GM18519 (cell line): Measurements from ENCODE around the gene GBX2.

Experiments
- ATAC-seq: cut with Tn5 transposase; IDR thresholded peaks from one replicate; pipeline ENCODE4 v1.9.1; 2021; ENCODE audit warnings: mild to moderate bottlenecking, moderate library complexity; ENCODE audit not compliant: unreplicated experiment, low FRiP score

GBX2 gene

DNA sequence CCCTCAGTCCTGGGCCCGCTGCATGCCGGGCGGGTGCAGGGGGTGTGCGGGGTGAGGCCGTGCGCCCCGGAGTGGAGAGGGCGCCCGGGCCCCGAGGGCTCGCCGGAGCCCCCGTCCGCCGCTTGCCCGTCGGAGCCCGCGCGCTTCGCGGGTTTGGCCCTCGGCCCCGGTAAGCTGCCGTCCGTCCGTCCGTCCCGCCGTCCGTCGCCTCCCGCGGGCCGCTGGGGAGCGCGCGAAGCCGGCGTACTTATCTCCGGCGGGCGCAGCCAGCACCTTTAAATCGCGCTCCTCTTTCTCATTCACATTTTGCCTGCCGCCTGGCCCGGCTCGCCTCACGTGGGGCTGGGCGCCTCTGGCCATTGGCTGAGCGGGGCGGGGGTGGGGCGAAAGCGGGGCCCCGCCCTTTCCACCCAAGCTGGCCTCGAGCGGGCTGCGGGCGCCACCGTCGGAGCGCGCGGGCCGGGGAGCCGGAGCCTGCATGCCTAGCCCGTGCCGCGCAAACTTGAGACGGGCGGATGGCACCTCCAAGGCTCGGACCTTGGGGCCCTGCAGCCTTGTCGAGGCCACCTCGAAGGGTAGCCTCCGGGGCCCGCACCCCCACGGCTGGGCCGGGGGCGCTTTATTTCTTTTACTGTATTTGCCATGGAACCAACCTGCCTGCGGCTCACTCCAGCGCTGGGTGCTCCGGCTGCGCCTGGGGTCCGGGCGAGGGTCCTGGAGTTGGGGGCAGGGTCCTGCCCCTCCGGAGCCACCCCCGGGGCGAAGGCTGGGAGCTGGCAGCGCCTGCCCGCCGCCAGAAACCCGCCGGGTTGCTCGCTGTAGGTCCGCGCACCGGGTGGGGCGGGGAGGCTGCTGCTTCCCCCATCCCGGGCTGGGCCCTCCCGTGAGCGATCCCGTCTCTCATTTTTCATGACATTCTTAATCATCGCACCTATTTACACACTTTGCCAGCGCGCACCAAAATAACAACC lies at the start of gene GBX2:
Gene GBX2 (minus strand): TSS at position 277 of the 971 bp plus-strand sequence. CDS start 415 bp downstream, outside the sequence.
- no peak for ATAC-seq

DNA sequence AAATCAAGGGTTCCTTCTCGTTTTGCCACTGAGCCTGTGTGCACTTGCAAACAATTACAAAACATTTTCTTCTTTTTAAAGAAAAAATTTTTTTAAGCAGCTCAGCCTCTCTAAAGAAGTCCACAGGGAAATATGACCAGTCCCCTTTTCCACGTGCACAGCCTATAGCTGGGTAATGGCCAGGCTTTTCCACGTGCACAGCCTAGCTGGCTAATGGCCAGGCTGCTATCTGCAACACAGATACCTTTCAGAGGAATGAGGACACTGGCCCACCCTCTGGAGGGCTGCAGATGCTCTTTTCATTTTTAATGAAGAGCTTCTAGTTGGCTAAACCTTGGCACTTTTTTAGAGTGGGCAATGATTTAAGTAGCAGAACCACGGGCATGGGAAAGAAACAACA lies 49.7 kb upstream of the GBX2 start:
- no peak for ATAC-seq

DNA sequence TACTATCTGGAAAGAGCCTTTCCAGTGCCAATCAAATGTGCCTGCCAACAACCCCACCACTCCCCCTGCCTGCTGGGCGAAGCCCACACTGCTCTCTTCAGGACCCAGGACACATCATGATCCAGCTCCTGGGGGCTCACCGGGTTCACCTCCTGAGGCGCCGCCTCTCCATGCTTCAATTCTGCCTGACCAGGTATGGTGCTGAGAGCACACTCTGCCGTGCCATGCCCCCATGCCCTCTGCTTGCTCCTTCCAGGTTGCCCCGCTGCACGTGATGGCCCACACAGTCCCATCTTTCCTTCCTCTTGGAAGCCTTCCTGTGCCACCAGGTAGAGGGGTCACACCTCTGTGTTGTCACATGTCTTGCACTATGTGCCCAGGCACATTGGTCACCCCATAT lies 48.5 kb upstream of the GBX2 start:
- ATAC-seq = no peak

DNA sequence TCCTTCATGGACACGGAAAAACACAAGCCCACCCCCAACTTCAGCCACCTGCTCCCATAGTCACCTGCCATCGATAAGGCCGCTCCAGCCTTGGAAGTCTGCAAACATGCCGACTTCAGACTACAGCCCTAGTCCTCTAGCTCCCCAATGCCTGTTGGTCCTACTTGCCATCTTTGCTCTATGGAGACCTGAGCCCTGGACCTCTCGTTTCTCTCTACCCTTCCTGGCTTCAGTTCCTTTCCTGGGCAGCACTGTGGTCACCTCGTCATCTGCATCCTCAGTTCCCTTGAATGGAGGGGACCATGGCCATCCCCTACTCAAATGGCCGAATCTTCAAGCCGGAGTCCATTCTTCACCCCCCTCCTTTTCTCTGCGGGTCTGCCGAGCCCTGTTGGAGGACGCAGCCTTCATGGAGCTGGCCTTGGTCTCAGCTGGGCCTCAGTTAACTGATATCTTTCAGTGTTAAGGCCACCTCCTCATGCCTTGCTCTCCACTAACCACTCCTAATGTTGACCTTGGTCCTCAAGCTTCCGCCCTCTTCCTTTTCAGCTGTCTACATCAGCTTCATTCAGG lies 47.7 kb upstream of the GBX2 start:
- no peak for ATAC-seq

DNA sequence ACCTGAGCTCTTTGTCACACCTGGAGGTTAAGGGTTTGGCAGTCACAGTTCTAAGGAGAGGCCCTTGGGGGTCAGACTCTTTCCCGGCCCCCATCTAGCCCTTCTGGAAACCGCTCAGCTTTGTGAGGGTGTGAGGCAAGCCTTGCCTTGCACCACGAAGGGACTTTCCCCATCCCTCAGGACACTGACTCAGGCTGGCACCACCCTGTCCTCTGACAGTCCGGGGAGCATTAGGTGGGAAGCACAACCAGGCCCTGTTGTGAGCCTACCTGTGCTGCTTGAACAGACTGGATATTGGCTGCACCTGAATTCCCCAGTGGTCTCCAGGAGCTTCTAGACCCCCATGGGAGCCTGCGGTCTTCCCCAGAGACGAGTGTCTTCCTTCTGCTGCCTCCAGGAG lies 47.0 kb upstream of the GBX2 start:
- ATAC-seq = no peak

DNA sequence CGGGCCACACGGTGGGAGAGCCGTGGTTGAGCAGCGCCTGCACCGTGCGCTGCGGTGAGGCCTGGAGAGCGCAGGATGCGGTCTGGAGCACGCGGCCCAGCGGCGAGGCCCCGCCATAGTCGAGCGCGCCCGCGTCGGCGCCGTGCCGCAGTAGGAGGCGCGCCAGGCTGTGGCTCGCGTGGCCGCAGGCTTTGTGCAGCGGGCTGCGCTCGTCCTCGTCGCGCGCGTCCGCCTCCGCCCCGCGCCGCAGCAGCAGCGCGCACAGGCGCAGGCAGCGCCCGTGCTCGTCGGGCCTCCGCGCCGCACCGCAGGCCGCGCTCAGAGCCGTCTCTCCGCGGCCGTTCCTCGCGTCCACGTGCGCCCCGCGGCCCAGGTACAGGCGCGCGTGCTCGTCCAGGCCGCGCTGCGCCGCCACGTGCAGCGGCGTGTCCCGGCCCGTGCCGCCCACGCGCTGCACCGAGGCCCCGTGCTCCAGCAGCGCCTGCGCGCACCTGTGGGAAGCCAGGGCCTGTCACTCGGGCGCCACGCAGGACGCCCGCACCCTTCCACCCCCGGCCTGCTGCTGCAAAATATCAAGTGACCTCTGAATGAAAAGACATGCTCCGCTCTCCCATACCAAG lies 46.3 kb upstream of the GBX2 start:
- no peak for ATAC-seq

DNA sequence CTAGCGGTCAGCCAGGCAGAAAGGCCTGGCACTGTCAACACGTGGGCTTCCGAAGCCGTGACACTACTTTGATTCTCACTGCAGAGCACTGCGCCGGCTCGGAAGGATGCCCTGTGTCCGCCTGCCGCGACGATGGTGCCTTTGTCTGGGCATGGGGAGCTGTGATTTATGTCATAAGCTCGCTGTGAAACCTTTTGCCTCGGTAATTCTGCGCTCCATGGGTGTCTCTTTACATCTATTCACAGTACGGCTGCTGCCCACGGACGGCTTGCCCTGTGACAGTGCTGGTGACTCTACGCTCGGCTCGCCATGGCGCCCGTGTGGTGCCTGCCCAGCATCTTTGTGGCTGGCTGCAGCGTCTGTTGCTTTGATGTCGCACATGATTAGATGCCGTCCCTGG lies 43.1 kb upstream of the GBX2 start:
- ATAC-seq = no peak

DNA sequence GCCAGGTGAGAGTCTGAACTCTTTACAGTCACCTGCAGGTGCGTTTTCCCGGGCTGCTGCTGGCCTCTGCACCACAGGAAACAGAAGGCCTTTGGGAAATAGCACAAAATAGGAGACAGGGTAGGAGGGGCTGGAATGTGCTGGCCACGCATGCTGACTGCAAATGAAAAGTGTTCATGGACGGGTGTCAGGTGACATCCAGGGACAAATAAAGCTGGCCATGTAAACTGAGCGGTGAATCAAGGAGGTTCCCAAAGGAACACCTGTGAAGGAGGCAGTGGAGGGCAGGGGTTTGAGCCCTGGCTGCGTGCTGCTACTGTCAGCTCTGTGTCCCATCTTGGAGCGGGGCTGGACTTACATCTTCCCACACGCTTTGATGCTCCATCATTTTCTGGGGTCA lies 42.4 kb upstream of the GBX2 start:
- no peak for ATAC-seq

DNA sequence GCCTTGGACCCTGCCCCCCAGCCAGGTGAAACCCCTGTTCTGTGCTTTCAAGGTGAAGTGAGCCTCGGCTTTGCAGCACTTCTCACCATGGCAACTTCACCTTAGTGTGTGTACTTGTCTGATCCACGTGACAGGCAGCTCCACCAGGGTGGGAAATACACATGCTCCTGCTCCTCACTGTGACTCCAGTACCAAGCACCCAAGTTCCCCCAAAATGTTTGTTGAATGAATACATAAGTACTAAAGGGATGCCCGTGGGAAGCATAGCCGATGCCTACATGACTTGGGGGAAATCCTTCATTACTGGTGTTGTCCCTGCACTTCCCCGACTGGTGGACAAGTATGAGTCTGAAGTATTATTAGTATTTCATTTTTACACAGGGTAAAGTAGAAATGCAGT lies 41.8 kb upstream of the GBX2 start:
- ATAC-seq = no peak

DNA sequence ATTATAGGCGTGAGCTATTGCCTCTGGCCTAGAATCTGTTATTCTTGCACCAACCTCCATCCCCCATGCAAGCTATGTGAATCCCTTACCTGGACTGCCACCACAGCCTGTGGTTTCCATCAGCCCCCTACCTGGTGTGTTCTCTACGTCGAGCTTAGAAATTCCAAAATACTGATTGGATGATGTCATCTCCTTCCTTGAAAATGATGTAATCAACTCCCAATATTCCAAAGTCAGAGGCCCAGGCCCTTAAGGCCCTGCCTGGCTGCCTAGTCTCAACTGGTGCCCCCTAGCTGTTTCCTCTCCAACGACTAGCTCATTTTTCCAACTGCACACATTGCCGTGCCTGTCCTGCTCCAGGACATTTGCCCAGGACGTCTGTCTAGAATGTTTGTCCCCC lies 41.3 kb upstream of the GBX2 start:
- ATAC-seq = no peak

DNA sequence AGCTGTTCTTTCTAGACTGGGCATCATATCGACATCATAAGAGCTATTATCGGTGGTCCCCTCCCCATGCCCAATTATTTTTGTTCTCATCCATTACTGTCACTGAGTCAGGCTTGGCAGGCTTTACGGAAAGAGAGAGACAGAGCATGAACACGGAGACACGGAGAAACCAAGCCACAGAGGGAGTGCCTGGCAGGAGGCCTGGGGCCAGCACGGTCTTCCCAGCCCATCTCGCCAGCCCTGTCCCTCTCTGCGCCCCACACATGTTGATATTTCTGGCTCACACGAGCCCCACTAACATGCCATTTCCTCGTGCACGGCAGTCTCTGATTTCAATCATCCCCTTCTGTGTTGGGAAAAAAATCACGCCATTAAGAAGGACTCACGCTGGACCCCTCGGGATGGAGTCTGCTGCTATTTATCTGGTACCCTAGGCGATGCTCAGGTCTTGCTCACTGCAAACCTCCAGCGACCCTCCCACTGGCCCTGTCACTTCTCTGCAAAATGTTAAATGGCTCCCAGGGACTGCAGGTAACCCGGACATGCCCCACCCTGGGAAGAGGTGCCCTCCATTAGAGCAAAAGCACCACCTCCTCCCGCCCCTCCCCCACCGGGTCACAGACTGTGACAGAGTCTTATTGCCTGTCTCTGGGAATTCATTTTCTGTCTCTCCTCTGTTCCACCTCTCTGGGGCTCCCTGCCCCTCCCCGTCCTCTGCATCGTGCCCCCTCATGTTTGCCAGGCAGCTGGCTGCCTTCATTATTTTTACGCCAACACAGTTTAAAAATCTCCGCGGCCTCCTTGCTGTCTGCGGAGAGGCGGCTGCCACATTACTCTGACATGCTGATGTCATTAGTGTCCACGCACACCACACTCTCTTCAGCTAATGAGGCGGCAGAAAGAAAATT lies 40.1 kb upstream of the GBX2 start:
- no peak for ATAC-seq

DNA sequence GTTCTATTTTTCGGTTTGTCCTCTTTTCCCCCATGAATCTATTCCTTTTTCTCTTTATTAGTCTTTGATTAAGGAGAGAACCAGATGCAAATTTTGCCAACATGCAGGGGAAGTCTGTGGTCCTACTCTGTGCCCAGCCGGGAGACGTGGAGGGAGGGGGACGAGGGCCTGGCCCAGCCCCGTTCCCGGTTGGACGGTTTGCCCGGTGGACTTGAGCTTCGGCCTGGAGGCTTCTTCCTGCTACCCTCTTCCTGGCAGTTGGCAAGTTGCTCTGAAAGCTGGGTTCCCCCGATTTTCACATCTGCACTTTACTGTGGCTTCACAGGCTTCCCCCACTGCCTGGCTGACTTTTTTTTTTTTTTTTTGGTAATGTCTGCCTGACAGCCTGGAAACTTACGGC lies 39.3 kb upstream of the GBX2 start:
- ATAC-seq = no peak

DNA sequence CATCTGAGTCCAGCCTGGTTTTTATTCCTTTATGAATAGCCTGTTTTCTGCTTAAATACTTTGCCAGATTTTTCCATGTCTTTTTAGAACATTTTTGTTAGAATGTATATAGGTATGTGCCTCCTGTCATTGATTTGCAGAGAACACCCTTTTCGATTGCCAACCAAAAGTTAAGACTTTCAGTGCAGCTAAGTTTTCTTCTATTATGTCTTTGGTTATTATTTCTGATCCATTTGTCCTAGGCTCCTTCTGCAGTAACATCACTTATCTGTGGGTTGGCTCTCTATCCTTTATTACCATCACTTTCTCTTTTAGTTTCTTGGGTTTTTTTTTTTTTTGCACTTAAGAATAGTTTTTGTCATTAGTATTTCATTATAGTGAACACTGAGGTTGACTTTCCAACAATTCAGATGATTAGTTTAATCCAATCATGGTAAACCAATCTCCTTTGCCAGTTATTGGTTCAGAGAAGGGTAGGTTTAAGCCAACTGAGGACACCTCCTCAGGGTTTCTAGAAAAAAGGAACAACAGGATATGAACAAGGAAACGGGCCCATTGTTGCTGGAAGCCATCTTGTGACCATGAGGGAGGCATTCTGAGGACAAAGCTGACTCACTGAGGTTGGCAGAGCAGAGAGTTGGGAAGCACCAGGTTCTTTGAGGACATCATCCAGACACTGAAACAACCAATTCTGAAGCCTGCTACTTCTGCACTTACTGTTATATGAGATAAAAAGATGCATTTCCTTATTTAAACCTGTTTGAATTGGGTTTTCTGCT lies 37.9 kb upstream of the GBX2 start:
- ATAC-seq = no peak

DNA sequence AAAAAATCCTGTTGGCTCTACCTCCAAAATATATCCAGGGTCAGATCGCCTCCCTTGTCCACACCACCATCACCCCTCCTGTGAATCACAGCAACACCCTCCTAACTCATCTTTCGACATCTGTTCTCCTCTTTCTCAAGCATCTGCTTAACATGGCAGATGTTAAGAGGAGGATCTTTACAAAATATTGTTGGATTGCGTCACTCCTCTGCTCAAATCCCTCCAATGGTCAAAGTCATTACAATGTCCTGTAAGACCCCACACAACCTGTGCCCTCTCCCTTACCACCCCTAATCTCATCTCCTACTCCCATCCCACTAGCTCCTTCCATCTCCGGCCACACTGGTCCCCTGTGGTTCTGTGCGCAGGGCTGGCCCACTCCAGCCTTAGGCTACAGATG lies 36.8 kb upstream of the GBX2 start:
- ATAC-seq = no peak

DNA sequence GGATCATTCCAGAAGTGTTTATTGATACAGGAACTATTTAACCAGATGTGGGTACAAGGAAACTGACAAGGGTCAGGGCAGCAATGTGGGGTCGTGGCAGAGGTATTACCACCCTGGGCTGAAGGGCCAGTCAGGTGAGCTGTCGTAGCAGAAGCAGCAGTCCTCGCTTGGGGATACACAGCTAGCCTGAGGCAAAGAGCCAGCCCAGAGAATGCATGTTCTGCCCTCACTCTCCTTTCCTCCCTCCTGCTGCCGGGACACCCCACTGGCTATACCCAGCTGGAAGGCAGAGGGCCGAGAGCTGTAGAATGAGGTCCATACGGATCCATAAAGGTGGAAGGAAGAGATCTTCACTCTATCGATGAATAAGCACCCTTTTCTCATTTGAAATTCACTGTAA lies 32.2 kb upstream of the GBX2 start:
- ATAC-seq = no peak

DNA sequence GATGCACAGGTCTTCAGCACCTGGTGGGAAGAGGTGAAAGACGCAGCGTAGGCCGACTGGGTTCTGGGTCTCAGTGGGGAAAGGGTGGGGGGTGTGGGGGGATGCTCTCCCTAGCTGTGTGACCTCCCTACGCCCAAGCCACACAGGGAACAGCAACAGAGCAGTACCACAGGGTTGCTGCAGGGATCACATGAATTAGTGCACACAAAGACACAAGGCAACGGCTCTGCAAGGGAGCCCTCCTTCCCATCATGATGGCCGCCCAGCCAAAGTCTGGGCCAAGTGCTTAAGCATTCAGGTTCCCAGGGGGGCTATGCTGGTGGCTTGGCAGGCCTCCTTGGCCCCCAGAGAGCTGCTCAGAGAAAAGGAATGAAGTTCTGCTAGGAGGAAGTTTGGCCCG lies 28.2 kb upstream of the GBX2 start:
- no peak for ATAC-seq

DNA sequence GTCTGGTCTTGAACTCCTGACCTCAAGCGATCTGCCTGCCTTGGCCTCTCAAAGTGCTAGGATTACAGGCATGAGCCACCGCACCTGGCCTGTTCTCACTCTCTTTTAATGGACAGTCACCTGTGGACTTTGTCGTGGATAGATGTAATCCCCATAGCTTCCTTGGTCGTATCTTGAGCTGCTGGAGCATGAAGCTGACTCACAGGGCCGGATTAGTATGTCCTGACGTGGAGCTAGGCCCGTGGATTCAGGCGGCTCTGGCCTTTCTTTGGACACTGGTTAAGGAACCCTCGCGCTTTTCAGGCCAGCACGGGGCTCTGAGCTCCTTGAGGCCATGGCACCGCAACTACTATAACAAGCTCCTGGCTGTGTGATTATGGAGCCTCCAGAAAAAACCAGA lies 27.5 kb upstream of the GBX2 start:
- ATAC-seq = no peak

DNA sequence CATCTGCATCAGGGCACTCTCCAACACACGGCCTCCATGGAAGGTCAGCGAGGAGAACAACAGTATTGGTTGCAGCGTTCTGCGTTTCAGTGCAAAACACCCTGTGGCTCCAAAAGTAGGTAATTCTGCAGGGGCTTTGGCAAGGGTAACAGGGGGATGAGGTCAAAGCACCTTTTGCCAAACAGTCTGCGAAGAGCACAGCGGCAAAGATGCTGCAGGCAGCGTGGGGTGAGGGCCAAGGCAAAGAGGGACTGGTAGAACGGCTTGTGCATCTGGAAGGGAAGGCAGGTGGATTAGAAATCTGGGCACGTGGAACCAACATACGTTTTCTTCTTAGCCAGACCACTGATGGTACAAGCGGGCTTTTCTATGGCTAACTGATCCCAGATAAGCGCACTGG lies 26.6 kb upstream of the GBX2 start:
- ATAC-seq = no peak

DNA sequence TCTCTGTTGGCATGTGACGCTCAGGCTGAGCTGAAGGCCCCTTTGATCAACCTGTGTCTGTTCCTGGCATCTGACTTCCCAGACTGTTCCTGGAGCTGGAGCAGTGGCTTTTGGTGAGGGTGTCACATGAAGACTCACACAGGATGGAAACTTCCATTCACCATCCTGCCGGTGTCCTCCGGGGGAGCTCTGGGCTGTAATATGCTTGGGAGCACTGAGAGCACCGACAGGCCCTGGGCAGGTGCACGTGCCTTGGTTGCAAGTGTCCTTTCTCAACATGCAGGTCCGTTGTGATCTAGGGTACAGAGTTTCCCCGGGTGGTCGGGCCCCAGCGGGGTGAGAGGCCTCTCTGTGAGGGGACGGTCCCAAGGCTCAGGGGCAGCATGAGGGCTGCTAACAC lies 24.8 kb upstream of the GBX2 start:
- ATAC-seq = no peak

DNA sequence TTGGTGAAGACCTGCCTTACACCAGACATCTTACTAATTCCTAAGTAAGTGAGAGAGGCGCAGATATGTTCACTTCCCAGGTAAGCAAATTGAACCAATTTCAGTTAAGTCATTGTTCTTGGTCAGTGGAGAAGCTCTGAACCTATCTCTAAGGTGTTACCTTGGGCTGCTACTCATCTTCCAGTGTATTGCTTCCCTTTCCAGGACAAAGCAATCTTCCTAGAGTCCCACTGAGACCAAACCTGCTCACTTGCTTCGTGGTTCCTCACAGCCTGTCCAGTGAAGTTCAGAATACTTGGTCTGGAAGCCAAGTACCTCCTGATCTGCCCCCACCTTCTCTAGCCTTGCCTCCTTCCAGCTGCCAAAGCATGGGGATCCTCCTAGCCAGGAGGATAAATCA lies 22.5 kb upstream of the GBX2 start:
- ATAC-seq = no peak
